GM18951 (cell line): ENCODE data around the gene CAPZB.
A peak's percentile ranks its signal among the peaks of the same experiment; 100 is the strongest.

ENCODE experiments used
- POLR2A ChIP-seq: IDR thresholded peaks from 4 replicates; pipeline ENCODE4 v1.6.1; 2011; ENCODE audit warnings: mild to moderate bottlenecking; ENCODE audit not compliant: insufficient read length, insufficient read depth; ENCODE audit errors: extremely low read depth
- in situ Hi-C: fragments of 300-500 bp; cut with MboI; formaldehyde crosslinking; loops from one replicate; pipeline ENCODE4 v1.12.0; 2022; ENCODE audit warnings: low sequenced_read_pairs, mixed read lengths, inconsistent platforms; ENCODE audit not compliant: unreplicated experiment

Gene CAPZB

DNA sequence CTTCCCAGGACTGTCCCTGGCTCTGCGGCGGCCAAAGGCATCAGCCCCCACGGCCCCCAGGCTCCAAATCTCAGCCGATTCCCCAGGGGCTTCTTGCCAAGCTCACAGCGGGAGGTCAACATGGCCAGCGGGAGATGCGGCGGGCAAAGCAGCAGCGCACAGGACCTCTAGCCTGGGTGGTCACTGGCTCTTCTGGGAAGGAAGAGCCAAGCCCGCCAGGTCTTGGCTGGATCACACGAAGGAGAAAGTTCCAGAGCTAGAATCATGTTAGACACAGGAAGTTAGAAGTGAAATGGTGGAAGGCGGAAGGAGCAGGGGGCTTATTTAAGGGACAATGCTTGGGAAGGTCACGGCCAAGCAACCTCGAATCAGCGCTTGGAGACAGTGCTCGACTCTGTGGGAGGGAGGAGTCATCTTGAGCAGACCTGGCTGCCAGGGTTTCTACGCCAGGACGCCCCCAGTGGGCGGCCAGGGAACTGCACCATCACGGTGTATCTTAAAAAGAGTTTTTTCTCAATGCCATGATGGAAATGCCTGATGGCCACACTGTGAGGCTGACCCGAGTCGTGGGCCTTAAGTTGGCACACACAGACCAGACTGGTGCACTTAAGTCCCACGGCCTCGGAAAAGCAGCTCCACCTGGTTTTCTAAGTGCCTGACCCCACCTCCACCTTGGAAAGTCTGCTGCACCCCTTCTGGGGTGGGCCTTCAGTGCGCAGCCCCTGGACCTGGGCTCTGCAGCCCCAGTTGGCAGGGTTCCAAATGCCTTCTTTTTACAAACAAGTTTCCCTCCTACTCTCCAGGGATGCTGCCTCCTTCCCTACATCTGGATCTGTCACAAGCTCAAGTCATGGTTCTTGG is 143.9 kb downstream of the CAPZB start:
- in situ Hi-C loops, result no loop called here
- no peak for TF ChIP-seq POLR2A

- no peak for TF ChIP-seq POLR2A
- in situ Hi-C loops, result no loop called here
Observed at GRCh38 chr1:19340387-19340937, 144.9 kb downstream of the CAPZB start.

- in situ Hi-C loops, result no loop called here
- TF ChIP-seq POLR2A, result no peak
Observed at GRCh38 chr1:19339214-19339861, 146.0 kb downstream of the CAPZB start.

- in situ Hi-C loops, result no loop called here
- no peak for TF ChIP-seq POLR2A
Observed at GRCh38 chr1:19338323-19338762, 147.0 kb downstream of the CAPZB start.

GRCh38 chr1:19337289-19337688 is 148.1 kb downstream of the CAPZB start:
- TF ChIP-seq POLR2A, result no peak
- in situ Hi-C loops, result no loop called here

DNA sequence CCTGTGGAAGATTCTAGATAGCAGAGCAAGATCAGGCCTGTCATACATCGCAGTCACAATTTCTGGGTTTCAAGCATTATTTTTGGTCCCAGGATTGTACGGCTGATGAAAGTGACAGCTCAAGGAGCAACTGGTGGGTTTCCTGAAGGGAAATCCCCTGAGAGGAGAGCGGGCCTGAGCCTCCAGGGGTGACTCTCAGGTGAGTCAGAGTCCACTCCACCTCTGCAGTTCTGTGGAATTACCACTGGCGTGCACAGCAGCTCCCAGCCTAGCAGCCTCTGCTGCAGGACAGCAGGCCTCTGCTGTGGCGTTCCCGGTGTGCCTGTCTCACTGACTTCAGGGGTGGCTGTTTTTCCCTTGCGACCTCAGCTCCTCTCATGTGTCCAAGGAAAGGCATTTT is 148.8 kb downstream of the CAPZB start:
- peak; percentile 10 for TF ChIP-seq POLR2A
- in situ Hi-C loops, result no loop called here

DNA sequence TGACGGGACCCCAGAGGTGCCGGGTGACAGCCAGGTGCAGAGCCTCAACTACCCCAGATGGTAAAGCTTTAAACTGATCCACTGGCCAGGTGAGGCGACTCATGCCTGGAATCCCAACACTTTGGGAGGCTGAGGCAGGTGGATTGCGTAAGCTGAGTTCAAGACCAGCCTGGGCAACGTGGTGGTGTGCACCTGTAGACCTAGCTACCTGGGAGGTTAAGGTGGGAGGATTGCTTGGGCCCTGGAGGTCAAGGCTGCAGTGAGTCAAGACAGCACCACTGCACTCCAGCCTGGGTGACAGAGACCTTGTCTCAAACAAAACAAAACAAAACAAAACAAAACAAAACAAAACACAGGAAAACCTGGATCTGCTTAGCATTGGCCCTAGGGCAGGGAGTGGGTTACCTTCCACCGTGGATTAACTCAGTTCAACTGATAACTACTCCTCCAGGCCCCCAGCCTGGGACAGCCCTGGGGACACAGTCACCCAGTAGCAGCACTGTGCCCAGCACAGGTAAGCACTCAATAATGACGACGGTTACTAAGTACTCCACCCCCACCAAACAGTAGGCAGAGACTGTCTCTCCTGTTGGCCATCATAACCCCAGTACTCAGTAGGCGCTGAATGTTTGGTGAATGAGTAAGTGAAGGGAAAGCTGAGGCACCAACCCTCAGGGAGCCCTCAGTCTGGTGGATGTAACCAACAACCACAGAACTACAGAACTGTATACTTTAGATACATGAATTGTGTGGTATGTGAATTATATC is 151.6 kb downstream of the CAPZB start:
- in situ Hi-C loops, result no loop called here
- no peak for TF ChIP-seq POLR2A

GRCh38 chr1:19332832-19333231 is 152.5 kb downstream of the CAPZB start:
- in situ Hi-C loops, result no loop called here

GRCh38 chr1:19331262-19331878 is 154.0 kb downstream of the CAPZB start:
- in situ Hi-C loops, result no loop called here
- no peak for TF ChIP-seq POLR2A

More at GRCh38 chr1:19332832-19333231, 152.5 kb downstream of the CAPZB start:
- no peak for TF ChIP-seq POLR2A

DNA sequence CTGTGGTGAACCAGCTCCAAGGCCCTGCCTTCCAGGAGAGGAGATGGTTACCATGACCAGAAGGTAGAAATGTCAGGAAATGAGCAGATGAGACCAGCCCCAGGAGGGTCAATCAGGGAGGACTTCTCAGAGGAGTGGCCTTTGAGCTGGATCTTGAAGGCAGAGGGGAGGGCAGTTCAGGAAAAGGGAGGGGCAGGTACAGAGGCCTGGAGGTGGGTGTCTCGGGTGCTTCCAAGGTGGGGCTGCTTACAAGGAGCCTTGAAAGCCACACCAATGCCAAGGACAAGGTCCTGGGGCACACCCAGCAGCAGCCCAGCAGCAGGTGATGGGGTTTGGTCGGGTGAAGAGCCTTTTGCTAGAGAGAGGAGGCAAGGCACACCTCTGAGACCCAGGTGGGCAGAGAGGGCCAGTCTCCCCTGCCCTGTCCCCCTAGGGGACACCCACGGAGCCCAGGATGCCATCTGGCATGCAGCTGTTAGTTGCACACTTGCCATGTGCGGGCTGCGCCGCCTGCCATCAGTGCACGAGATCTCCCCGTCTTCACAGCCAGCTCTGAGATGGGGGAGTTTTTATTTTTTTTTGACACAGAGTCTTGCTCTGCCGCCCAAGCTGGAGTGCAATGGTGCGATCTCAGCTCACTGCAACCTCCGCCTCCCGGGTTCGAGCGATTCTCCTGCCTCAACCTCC is 154.7 kb downstream of the CAPZB start:
- in situ Hi-C loops, result no loop called here

GRCh38 chr1:19329611-19330010 is 155.7 kb downstream of the CAPZB start:
- in situ Hi-C loops, result no loop called here
- TF ChIP-seq POLR2A, result no peak

More for the DNA sequence above, 154.7 kb downstream of the CAPZB start:
- no peak for TF ChIP-seq POLR2A

GRCh38 chr1:19329188-19329587 is 156.2 kb downstream of the CAPZB start:
- TF ChIP-seq POLR2A, result no peak
- in situ Hi-C loops, result no loop called here
